HG02938 (cell line): ENCODE results near the gene KDM2A.

Source experiments
- ATAC-seq: cut with Tn5 transposase; IDR thresholded peaks from one replicate; pipeline ENCODE4 v1.9.1; 2021; ENCODE audit warnings: mild to moderate bottlenecking, moderate library complexity; ENCODE audit not compliant: unreplicated experiment

The KDM2A gene

GRCh38 chr11:67118801-67119584 is at the start of gene KDM2A:
Gene KDM2A, plus strand, starts transcription at chr11:67119263. Its CDS starts 2,054 bp downstream, at chr11:67121317.
- peak; percentile 60 for ATAC-seq

- ATAC-seq, result no peak
These were observed 47.4 kb upstream of the KDM2A start for GRCh38 chr11:67071420-67072284.

- no peak for ATAC-seq
These were observed 46.8 kb upstream of the KDM2A start for GRCh38 chr11:67072295-67072694.

- ATAC-seq, result no peak
These were observed 45.2 kb upstream of the KDM2A start for GRCh38 chr11:67073908-67074307.

GRCh38 chr11:67076202-67076601 is 42.9 kb upstream of the KDM2A start:
- no peak for ATAC-seq

GRCh38 chr11:67079065-67079705 is 39.9 kb upstream of the KDM2A start:
- no peak for ATAC-seq

GRCh38 chr11:67082071-67082791 is 36.8 kb upstream of the KDM2A start:
- ATAC-seq, result no peak

- ATAC-seq, result no peak
These were observed 35.2 kb upstream of the KDM2A start for GRCh38 chr11:67083786-67084366.

- ATAC-seq, result no peak
These were observed 33.4 kb upstream of the KDM2A start for GRCh38 chr11:67085617-67086016.

GRCh38 chr11:67090717-67091116 is 28.3 kb upstream of the KDM2A start:
- no peak for ATAC-seq

GRCh38 chr11:67095214-67095507 is 23.9 kb upstream of the KDM2A start:
- ATAC-seq, result no peak

GRCh38 chr11:67098799-67099429 is 20.1 kb upstream of the KDM2A start:
- no peak for ATAC-seq

GRCh38 chr11:67099831-67100324 is 19.2 kb upstream of the KDM2A start:
- no peak for ATAC-seq

- no peak for ATAC-seq
These were observed 16.4 kb upstream of the KDM2A start for GRCh38 chr11:67102664-67103063.

GRCh38 chr11:67105964-67106363 is 13.1 kb upstream of the KDM2A start:
- ATAC-seq, result no peak

GRCh38 chr11:67111261-67111660 is 7.8 kb upstream of the KDM2A start:
- no peak for ATAC-seq

GRCh38 chr11:67113231-67113721 is 5.8 kb upstream of the KDM2A start:
- ATAC-seq, result no peak

- ATAC-seq, result no peak
These were observed 4.7 kb upstream of the KDM2A start for GRCh38 chr11:67114275-67114896.

GRCh38 chr11:67116758-67117105 is 2.3 kb upstream of the KDM2A start:
- no peak for ATAC-seq

GRCh38 chr11:67117176-67117575 is 1.9 kb upstream of the KDM2A start:
- no peak for ATAC-seq
